HCT116 (cell line): ENCODE data around the gene PXDN.

Experiments used
- ELF1 ChIP-seq: IDR thresholded peaks from 2 replicates; pipeline ENCODE4 v1.6.1; 2012; ENCODE audit warnings: low read depth, borderline replicate concordance
- EZH2 ChIP-seq: fragments of 200-600 bp; sonication (generic); IDR thresholded peaks from 2 replicates; pipeline ENCODE4 v1.6.1; 2017; ENCODE audit warnings: antibody characterized with exemption, mixed run types
- FOSL1 ChIP-seq: IDR thresholded peaks from 2 replicates; pipeline ENCODE4 v1.6.1; 2012; ENCODE audit warnings: low read depth
- JUND ChIP-seq: IDR thresholded peaks from 2 replicates; pipeline ENCODE4 v1.6.1; 2012
- POLR2A ChIP-seq: IDR thresholded peaks from 2 replicates; pipeline ENCODE4 v1.7.0; 2011; ENCODE audit warnings: borderline replicate concordance; ENCODE audit not compliant: insufficient read depth, insufficient read length; ENCODE audit errors: extremely low read depth
- POLR2AphosphoS5 ChIP-seq: IDR thresholded peaks from 2 replicates; pipeline ENCODE4 v1.6.1; 2011; ENCODE audit warnings: mild to moderate bottlenecking, low read depth, low read length, moderate library complexity
- SP1 ChIP-seq: IDR thresholded peaks from 2 replicates; pipeline ENCODE4 v1.6.1; 2012; ENCODE audit warnings: low read depth
- TCF7L2 ChIP-seq: IDR thresholded peaks from 2 replicates; pipeline ENCODE4 v1.7.0; 2011; ENCODE audit warnings: borderline replicate concordance, inconsistent platforms; ENCODE audit not compliant: insufficient read depth, insufficient read length; ENCODE audit errors: extremely low read depth
- YY1 ChIP-seq: IDR thresholded peaks from 2 replicates; pipeline ENCODE4 v1.6.1; 2011; ENCODE audit warnings: low read length, low read depth, moderate library complexity, mild to moderate bottlenecking; ENCODE audit not compliant: insufficient replicate concordance; ENCODE audit errors: extremely low read depth
- TF ChIP-seq, protein P1 (sequence below), 3 experiments: fragments of 200-600 bp in 1 of 3; sonication (generic) in 1 of 3; IDR thresholded peaks in 2 of 3; conservative IDR thresholded peaks in 1 of 3; 2 replicates each; pipeline ENCODE4 v1.5.1; 2012 to 2017; ENCODE audit warnings: low read depth in 2 of 3, low read length in 2 of 3, antibody characterized with exemption in 1 of 3, borderline replicate concordance in 1 of 3, control low read depth in 1 of 3, mild to moderate bottlenecking in 1 of 3, mixed read lengths in 1 of 3, mixed run types in 1 of 3, moderate library complexity in 1 of 3; ENCODE audit not compliant: insufficient read depth in 1 of 3
- TF ChIP-seq, protein P2 (sequence below): IDR thresholded peaks from 2 replicates; pipeline ENCODE4 v1.6.1; 2012; ENCODE audit warnings: low read depth
- TF ChIP-seq, protein P3 (sequence below): IDR thresholded peaks from 2 replicates; pipeline ENCODE4 v1.6.1; 2012

- TF ChIP-seq JUND (no peak), POLR2A (no peak), POLR2AphosphoS5 (no peak), YY1 (no peak), SP1 (no peak), ELF1 (no peak), TCF7L2 (no peak), EZH2 (no peak), FOSL1 (no peak)
- TF ChIP-seq, protein P1, sequence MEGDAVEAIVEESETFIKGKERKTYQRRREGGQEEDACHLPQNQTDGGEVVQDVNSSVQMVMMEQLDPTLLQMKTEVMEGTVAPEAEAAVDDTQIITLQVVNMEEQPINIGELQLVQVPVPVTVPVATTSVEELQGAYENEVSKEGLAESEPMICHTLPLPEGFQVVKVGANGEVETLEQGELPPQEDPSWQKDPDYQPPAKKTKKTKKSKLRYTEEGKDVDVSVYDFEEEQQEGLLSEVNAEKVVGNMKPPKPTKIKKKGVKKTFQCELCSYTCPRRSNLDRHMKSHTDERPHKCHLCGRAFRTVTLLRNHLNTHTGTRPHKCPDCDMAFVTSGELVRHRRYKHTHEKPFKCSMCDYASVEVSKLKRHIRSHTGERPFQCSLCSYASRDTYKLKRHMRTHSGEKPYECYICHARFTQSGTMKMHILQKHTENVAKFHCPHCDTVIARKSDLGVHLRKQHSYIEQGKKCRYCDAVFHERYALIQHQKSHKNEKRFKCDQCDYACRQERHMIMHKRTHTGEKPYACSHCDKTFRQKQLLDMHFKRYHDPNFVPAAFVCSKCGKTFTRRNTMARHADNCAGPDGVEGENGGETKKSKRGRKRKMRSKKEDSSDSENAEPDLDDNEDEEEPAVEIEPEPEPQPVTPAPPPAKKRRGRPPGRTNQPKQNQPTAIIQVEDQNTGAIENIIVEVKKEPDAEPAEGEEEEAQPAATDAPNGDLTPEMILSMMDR (IDR thresholded peaks at IDR 0.05 in 2 of 3, conservative IDR thresholded peaks at IDR 0.05 in 1 of 3; ENCODE audit: borderline replicate concordance in 1 of 3, insufficient read depth in 1 of 3, low read depth in 2 of 3, low read length in 2 of 3): no peak
- TF ChIP-seq, protein P2, sequence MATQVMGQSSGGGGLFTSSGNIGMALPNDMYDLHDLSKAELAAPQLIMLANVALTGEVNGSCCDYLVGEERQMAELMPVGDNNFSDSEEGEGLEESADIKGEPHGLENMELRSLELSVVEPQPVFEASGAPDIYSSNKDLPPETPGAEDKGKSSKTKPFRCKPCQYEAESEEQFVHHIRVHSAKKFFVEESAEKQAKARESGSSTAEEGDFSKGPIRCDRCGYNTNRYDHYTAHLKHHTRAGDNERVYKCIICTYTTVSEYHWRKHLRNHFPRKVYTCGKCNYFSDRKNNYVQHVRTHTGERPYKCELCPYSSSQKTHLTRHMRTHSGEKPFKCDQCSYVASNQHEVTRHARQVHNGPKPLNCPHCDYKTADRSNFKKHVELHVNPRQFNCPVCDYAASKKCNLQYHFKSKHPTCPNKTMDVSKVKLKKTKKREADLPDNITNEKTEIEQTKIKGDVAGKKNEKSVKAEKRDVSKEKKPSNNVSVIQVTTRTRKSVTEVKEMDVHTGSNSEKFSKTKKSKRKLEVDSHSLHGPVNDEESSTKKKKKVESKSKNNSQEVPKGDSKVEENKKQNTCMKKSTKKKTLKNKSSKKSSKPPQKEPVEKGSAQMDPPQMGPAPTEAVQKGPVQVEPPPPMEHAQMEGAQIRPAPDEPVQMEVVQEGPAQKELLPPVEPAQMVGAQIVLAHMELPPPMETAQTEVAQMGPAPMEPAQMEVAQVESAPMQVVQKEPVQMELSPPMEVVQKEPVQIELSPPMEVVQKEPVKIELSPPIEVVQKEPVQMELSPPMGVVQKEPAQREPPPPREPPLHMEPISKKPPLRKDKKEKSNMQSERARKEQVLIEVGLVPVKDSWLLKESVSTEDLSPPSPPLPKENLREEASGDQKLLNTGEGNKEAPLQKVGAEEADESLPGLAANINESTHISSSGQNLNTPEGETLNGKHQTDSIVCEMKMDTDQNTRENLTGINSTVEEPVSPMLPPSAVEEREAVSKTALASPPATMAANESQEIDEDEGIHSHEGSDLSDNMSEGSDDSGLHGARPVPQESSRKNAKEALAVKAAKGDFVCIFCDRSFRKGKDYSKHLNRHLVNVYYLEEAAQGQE: no peak
- TF ChIP-seq, protein P3, sequence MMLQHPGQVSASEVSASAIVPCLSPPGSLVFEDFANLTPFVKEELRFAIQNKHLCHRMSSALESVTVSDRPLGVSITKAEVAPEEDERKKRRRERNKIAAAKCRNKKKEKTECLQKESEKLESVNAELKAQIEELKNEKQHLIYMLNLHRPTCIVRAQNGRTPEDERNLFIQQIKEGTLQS: no peak
These were observed 132.4 kb downstream of the PXDN start for GRCh38 chr2:1611886-1612285.
